RWPE2 (cell line): Measurements from ENCODE around the gene KDM2B.

Source experiments
- ATAC-seq: fragments of 200-7000 bp; cut with Tn5 transposase; 3 replicates; pipeline ENCODE4 v1.9.1; 2021; ENCODE audit warnings: low read depth
- DNase-seq: peaks from one replicate; pipeline ENCODE4 v3.0.0-alpha.2; 2020; ENCODE audit warnings: low spot score
- H3K27ac ChIP-seq: fragments of 450-650 bp; 2 replicates; pipeline ENCODE4 v1.5.1; 2017; ENCODE audit warnings: mild to moderate bottlenecking; ENCODE audit not compliant: poor library complexity, severe bottlenecking
- H3K27me3 ChIP-seq: fragments of 250-450 bp; sonication (Bioruptor Pico); 2 replicates; pipeline ENCODE4 v1.5.1; 2021; ENCODE audit warnings: mild to moderate bottlenecking, moderate library complexity; ENCODE audit not compliant: insufficient read depth, poor library complexity, severe bottlenecking
- H3K36me3 ChIP-seq: fragments of 250-450 bp; sonication (Bioruptor Pico); 2 replicates; pipeline ENCODE4 v1.5.1; 2020; ENCODE audit warnings: low read depth, mild to moderate bottlenecking, moderate library complexity
- H3K4me1 ChIP-seq: fragments of 250-450 bp; sonication (Bioruptor Pico); 2 replicates; pipeline ENCODE4 v1.5.1; 2021; ENCODE audit warnings: mild to moderate bottlenecking, moderate library complexity; ENCODE audit not compliant: insufficient read depth, poor library complexity, severe bottlenecking
- H3K4me3 ChIP-seq: fragments of 250-450 bp; sonication (Bioruptor Pico); 2 replicates; pipeline ENCODE4 v1.5.1; 2021; ENCODE audit warnings: mild to moderate bottlenecking, moderate library complexity; ENCODE audit not compliant: severe bottlenecking
- H3K9me3 ChIP-seq: fragments of 250-450 bp; sonication (Bioruptor Pico); 2 replicates; pipeline ENCODE4 v1.5.1; 2021; ENCODE audit warnings: mild to moderate bottlenecking, moderate library complexity; ENCODE audit not compliant: severe bottlenecking
- CTCF ChIP-seq: fragments of 450-650 bp; IDR thresholded peaks from one replicate; pipeline ENCODE4 v1.5.1; 2017; ENCODE audit warnings: mild to moderate bottlenecking, moderate library complexity; ENCODE audit not compliant: poor library complexity, severe bottlenecking

Gene KDM2B

GRCh38 chr12:121602766-121603165 is 21.9 kb upstream of the KDM2B start:
- no peak for DNase-seq
- ATAC-seq: no peak

GRCh38 chr12:121600702-121601336 is 20.0 kb upstream of the KDM2B start:
- no peak overlapping the region for H3K4me3 ChIP-seq
- H3K9me3 ChIP-seq: no peaks in the 10 kb centered on the region
- no peak for TF ChIP-seq CTCF
- ATAC-seq (no peak), DNase-seq (no peak)
- no peaks in the 10 kb centered on the region for H3K36me3 ChIP-seq
- H3K27ac ChIP-seq: no peak overlapping the region
- no peaks in the 10 kb centered on the region for H3K27me3 ChIP-seq
- H3K4me1 ChIP-seq: no peaks in the 10 kb centered on the region

More at GRCh38 chr12:121602766-121603165, 21.9 kb upstream of the KDM2B start:
- H3K4me1 ChIP-seq: no peaks in the 10 kb centered on the region
- H3K27ac ChIP-seq: no peak overlapping the region
- no peak for TF ChIP-seq CTCF
- H3K9me3 ChIP-seq: no peaks in the 10 kb centered on the region
- no peak overlapping the region for H3K4me3 ChIP-seq
- H3K36me3 ChIP-seq: no peaks in the 10 kb centered on the region
- no peaks in the 10 kb centered on the region for H3K27me3 ChIP-seq

- ATAC-seq (no peak), DNase-seq (no peak)
- no peaks in the 10 kb centered on the region for H3K9me3 ChIP-seq
- H3K27ac ChIP-seq: no peak overlapping the region
- no peaks in the 10 kb centered on the region for H3K36me3 ChIP-seq
- TF ChIP-seq CTCF: no peak
- H3K4me3 ChIP-seq: no peak overlapping the region
- H3K27me3 ChIP-seq: no peaks in the 10 kb centered on the region
- H3K4me1 ChIP-seq: no peaks in the 10 kb centered on the region
Observed at GRCh38 chr12:121596526-121596925, 15.7 kb upstream of the KDM2B start.

- no peak overlapping the region for H3K4me3 ChIP-seq
- no peaks in the 10 kb centered on the region for H3K27me3 ChIP-seq
- no peaks in the 10 kb centered on the region for H3K36me3 ChIP-seq
- DNase-seq (no peak), ATAC-seq (no peak)
- H3K27ac ChIP-seq: no peak overlapping the region
- no peak for TF ChIP-seq CTCF
- H3K9me3 ChIP-seq: no peaks in the 10 kb centered on the region
- H3K4me1 ChIP-seq: no peaks in the 10 kb centered on the region
Observed at GRCh38 chr12:121595520-121595919, 14.7 kb upstream of the KDM2B start.

- DNase-seq (no peak), ATAC-seq (no peak)
- Histone ChIP-seq H3K9me3 (no peaks in the 10 kb centered on the region), H3K4me1 (no peaks in the 10 kb centered on the region), H3K4me3 (no peak overlapping the region), H3K27ac (no peak overlapping the region), H3K27me3 (no peaks in the 10 kb centered on the region), H3K36me3 (no peaks in the 10 kb centered on the region)
- TF ChIP-seq CTCF: no peak
Observed at GRCh38 chr12:121592320-121592719, 11.5 kb upstream of the KDM2B start.
